KMS-11 (cell line): ENCODE measurements around the gene PCSK2.

Experiments
- H2AFZ ChIP-seq: fragments of 200-600 bp; sonication (generic); 2 replicates; pipeline ENCODE4 v1.6.1; 2016; ENCODE audit warnings: antibody characterized with exemption, mixed run types, low read depth
- H3K27ac ChIP-seq: fragments of 200-600 bp; sonication (generic); 2 replicates; pipeline ENCODE4 v1.6.1; 2016; ENCODE audit warnings: mild to moderate bottlenecking, mixed run types
- H3K27me3 ChIP-seq: fragments of 200-600 bp; sonication (generic); 2 replicates; pipeline ENCODE4 v1.6.1; 2017; ENCODE audit warnings: mild to moderate bottlenecking, low read depth, mixed run types, moderate library complexity; ENCODE audit not compliant: insufficient read depth
- H3K36me3 ChIP-seq: fragments of 200-600 bp; sonication (generic); 2 replicates; pipeline ENCODE4 v1.6.1; 2017; ENCODE audit warnings: mild to moderate bottlenecking, mixed run types; ENCODE audit not compliant: insufficient read depth
- H3K4me1 ChIP-seq: fragments of 200-600 bp; sonication (generic); 2 replicates; pipeline ENCODE4 v1.6.1; 2016; ENCODE audit warnings: mild to moderate bottlenecking, low read depth, mixed run types; ENCODE audit not compliant: poor library complexity, severe bottlenecking
- H3K4me2 ChIP-seq: fragments of 200-600 bp; sonication (generic); 2 replicates; pipeline ENCODE4 v1.7.0; 2016; ENCODE audit warnings: mild to moderate bottlenecking, mixed run types
- H3K4me3 ChIP-seq: fragments of 200-600 bp; sonication (generic); IDR thresholded peaks from 2 replicates; pipeline ENCODE4 v1.6.1; 2017; ENCODE audit warnings: low read depth, low read length, mixed read lengths; ENCODE audit not compliant: insufficient read depth
- H3K79me2 ChIP-seq: fragments of 200-600 bp; sonication (generic); 2 replicates; pipeline ENCODE4 v1.6.1; 2016; ENCODE audit warnings: low read depth, mixed run types; ENCODE audit not compliant: insufficient read depth
- H3K9ac ChIP-seq: fragments of 200-600 bp; sonication (generic); 2 replicates; pipeline ENCODE4 v1.6.1; 2016; ENCODE audit warnings: mild to moderate bottlenecking, mixed run types
- H4K20me1 ChIP-seq: fragments of 200-600 bp; sonication (generic); 2 replicates; pipeline ENCODE4 v1.6.1; 2016; ENCODE audit warnings: mild to moderate bottlenecking, mixed run types; ENCODE audit not compliant: insufficient read depth
- CTCF ChIP-seq: fragments of 200-600 bp; sonication (generic); conservative IDR thresholded peaks from 2 replicates; pipeline ENCODE4 v1.6.1; 2017; ENCODE audit warnings: low read depth, mild to moderate bottlenecking, antibody characterized with exemption, low read length, moderate library complexity, mixed read lengths

PCSK2 gene

GRCh38 chr20:17298751-17299150 is 71.9 kb downstream of the PCSK2 start:
- Histone ChIP-seq H3K27me3 (no peaks in the 10 kb centered on the region), H3K9ac (no peak overlapping the region), H3K27ac (no peak overlapping the region), H3K36me3 (no peaks in the 10 kb centered on the region), H3K4me2 (no peak overlapping the region), H3K4me1 (no peaks in the 10 kb centered on the region), H2AFZ (no peak overlapping the region), H4K20me1 (no peaks in the 10 kb centered on the region), H3K4me3 (no peak overlapping the region), H3K79me2 (no peaks in the 10 kb centered on the region)
- TF ChIP-seq CTCF = no peak

GRCh38 chr20:17300113-17300512 is 73.3 kb downstream of the PCSK2 start:
- Histone ChIP-seq H3K9ac (no peak overlapping the region), H3K36me3 (no peaks in the 10 kb centered on the region), H4K20me1 (no peaks in the 10 kb centered on the region), H3K4me3 (no peak overlapping the region), H3K27ac (no peak overlapping the region), H2AFZ (no peak overlapping the region), H3K27me3 (no peaks in the 10 kb centered on the region), H3K79me2 (no peaks in the 10 kb centered on the region), H3K4me1 (no peaks in the 10 kb centered on the region), H3K4me2 (no peak overlapping the region)
- no peak for TF ChIP-seq CTCF

GRCh38 chr20:17304774-17305173 is 77.9 kb downstream of the PCSK2 start:
- Histone ChIP-seq H3K9ac (no peak overlapping the region), H3K79me2 (no peaks in the 10 kb centered on the region), H3K36me3 (no peaks in the 10 kb centered on the region), H3K27me3 (no peaks in the 10 kb centered on the region), H3K4me3 (no peak overlapping the region), H3K4me2 (no peak overlapping the region), H2AFZ (no peak overlapping the region), H4K20me1 (no peaks in the 10 kb centered on the region), H3K4me1 (no peaks in the 10 kb centered on the region), H3K27ac (no peak overlapping the region)
- no peak for TF ChIP-seq CTCF

GRCh38 chr20:17306427-17306826 is 79.6 kb downstream of the PCSK2 start:
- Histone ChIP-seq H3K36me3 (no peaks in the 10 kb centered on the region), H2AFZ (no peak overlapping the region), H3K27me3 (no peaks in the 10 kb centered on the region), H3K4me3 (no peak overlapping the region), H3K4me1 (no peaks in the 10 kb centered on the region), H3K4me2 (no peak overlapping the region), H4K20me1 (no peaks in the 10 kb centered on the region), H3K27ac (no peak overlapping the region), H3K9ac (no peak overlapping the region), H3K79me2 (no peaks in the 10 kb centered on the region)
- TF ChIP-seq CTCF = no peak

- H4K20me1 ChIP-seq = no peaks in the 10 kb centered on the region
- H3K79me2 ChIP-seq = no peaks in the 10 kb centered on the region
- H3K4me1 ChIP-seq = no peaks in the 10 kb centered on the region
- no peak overlapping the region for H3K4me3 ChIP-seq
- no peaks in the 10 kb centered on the region for H3K36me3 ChIP-seq
- H3K27ac ChIP-seq = no peak overlapping the region
- no peak overlapping the region for H3K9ac ChIP-seq
- no peak overlapping the region for H2AFZ ChIP-seq
- H3K27me3 ChIP-seq = no peaks in the 10 kb centered on the region
- no peak for TF ChIP-seq CTCF
- H3K4me2 ChIP-seq = no peak overlapping the region
These were observed 87.4 kb downstream of the PCSK2 start for GRCh38 chr20:17314264-17314663.
